NCI-H2081 (cell line): ENCODE measurements around the gene TAS1R1.
"Not testable (repeated sequence)": the region's sequence is repeated elsewhere in the genome, so short reads cannot be mapped to it uniquely, and the experiment has no call there.

Source experiments
- DNase-seq, 2 experiments: peaks; one replicate each; lab custom pipeline; 2025; lab: John Stamatoyannopoulos, UW

TAS1R1 gene

GRCh38 chr1:6588893-6589520 lies 33.9 kb downstream of the TAS1R1 start:
- DNase-seq = no peak

DNA sequence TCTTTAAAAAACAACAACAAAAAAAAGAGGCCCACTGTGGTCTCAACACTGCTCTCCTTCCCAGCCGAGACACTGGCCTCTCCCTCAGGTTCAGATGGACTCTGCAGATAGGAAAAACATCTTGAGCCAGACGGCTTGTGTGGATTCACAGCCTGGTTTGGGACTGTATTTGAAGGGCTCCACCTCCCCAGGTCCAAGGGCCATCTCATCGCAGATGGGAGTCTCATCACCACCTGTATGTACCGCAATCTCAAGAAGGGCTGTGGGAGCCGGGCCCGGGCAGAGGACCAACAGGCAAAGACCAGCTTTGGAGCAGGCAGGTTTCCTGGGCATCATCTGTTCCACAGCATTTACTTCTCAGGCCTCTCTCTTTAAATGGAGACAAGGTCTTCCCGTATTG lies 34.9 kb downstream of the TAS1R1 start:
- DNase-seq = no peak

DNA sequence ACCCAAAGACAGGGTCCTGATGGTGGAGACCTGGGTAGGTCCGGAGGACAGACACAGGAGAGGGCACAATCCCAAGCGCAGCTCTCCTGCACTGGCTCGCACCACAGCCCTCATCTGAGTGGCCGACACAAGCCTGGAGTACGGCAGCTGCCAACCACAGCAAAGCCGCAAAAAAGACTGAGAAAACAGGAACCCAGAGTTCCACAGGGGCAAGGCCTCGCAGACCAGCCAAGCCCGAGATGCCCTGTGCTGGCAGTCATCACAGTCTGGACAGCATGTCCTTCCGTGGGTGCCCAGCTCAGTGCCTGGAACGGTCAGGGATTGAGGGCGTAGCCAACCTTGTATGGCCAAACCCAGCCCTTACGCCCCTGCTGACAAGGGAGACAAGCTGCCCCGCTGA lies 36.1 kb downstream of the TAS1R1 start:
- DNase-seq = no peak

GRCh38 chr1:6591644-6592043 lies 36.5 kb downstream of the TAS1R1 start:
- no peak for DNase-seq

GRCh38 chr1:6592441-6592840 lies 37.3 kb downstream of the TAS1R1 start:
- no peak for DNase-seq

GRCh38 chr1:6592865-6593593 lies 37.9 kb downstream of the TAS1R1 start:
- DNase-seq = no peak

GRCh38 chr1:6593810-6594209 lies 38.7 kb downstream of the TAS1R1 start:
- no peak for DNase-seq

DNA sequence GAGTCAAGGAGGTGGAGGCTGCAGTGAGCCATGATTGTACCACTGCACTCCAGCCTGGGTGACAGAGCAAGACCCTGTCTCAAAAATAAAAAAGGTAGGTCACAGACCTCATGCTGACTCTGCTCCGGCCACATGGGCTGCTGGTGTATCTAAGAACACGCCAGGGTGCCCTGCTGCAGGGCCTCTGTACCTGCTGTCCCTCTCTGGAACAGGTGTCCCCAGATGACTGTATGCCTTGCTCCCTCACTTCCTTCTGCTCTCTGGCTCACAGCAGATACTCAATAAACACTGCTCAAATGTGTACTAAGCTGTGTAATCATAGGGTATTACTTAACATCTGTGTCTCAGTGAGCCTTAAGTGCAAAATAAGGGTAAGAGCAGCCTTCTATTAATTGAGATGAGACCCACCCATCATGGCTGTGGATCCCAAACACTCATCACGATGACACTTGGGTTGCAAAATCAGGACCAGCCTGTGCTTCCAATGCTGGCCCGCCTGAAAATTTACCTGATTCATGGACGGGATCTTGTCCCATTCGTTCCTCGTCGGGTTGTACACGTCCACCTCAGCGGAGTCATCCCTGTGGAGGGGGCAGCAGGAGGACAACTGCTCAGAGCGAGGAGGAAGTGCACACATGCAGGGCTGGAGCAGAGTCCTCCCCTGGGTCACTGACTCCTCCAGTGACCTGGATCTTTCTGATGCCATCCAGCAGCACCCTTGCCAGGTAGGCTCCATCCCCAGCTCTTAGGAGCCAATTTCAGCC lies 40.1 kb downstream of the TAS1R1 start:
- DNase-seq = peak in 1 of 2 experiments; percentile 21

GRCh38 chr1:6596351-6596750 lies 41.2 kb downstream of the TAS1R1 start:
- DNase-seq = no peak

- DNase-seq = no peak
These were observed 42.0 kb downstream of the TAS1R1 start for GRCh38 chr1:6596886-6597776.

- no peak for DNase-seq
These were observed 42.6 kb downstream of the TAS1R1 start for GRCh38 chr1:6597777-6598131.

DNA sequence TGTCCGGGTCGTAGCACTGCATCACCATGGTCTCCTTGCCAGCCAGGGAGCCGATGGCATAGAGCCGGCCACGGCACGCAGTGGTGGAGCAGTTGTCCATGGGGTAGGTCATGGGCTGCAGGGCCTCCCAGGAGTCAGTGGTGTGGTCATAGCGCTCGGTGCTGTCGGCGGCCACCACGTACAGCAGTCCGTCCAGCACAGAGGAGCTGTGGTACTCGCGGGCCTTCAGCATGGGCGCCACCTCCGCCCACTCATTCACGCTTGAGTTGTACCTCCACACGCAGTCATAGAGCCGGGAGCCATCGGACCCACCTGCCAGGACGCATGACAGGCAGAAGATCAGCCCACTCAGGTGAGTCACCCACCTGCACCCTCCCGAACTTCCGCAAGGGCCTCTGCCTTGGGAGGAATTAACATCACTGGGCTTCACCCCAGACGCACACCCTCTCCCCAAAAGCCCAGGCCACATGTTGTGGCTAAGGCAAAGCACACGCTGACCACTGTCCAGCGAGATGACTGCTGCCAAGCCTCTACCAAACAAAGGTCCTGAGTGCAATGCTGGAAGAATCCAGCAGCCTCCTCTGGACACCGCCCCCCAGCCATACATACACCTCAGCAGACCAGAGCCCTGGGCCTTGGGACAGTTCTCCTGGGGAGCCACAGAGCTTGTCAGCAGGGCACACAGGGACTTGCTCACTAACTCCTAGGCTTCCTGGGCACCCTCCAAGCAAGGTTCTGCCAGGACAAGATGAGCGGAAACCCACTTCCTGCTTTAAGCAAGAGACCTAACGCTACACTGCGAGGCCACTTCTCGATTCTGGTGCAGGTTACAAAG lies 44.3 kb downstream of the TAS1R1 start:
- DNase-seq = no peak

DNA sequence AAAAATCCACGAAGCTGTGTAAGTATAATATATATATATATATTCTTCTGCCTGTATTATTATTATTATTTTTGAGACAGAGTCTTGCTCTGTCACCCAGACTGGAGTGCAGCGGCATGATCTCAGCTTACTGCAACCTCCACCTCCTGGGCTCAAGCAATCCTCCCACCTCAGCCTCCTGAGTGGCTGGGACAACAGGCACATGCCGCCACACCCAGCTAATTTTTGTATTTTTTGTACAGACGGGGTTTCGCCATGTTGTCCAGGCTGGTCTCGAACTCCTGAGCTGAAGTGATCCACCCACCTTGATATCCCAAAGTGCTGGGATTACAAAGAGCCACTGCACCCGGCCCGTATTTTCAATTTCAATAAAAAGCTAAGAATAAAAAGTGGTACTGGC lies 44.9 kb downstream of the TAS1R1 start:
- DNase-seq = not testable (repeated sequence)

DNA sequence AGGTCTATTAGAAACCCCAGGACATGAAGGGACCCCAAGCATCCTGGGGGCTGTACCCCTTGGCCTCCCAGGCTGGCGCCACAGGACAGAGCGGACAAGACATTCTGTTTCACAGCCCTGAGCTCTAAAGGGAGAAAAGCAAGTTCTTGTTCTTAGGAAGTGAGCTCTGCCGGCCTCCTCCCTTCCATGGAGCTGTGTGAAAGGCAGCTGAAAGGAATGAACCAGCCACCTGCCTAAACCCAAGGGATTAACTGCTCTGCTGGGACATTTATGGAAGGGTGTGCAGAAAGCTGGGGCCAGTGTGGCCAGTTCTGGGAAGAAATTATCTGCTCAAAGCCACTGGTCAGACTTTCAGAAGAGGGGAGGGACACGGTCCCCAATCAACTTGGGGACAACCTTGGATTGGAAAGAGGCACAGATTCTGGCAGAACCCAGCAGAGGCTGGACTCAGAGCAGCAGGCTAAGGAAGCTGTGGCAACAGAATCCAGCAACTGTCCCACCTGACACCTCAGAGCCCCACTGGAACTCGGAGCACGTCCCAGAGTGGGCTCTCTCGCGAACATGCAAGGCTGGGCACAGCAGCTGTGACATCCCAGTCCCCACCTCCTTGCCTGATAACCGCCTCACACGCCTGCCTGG lies 45.4 kb downstream of the TAS1R1 start:
- no peak for DNase-seq

DNA sequence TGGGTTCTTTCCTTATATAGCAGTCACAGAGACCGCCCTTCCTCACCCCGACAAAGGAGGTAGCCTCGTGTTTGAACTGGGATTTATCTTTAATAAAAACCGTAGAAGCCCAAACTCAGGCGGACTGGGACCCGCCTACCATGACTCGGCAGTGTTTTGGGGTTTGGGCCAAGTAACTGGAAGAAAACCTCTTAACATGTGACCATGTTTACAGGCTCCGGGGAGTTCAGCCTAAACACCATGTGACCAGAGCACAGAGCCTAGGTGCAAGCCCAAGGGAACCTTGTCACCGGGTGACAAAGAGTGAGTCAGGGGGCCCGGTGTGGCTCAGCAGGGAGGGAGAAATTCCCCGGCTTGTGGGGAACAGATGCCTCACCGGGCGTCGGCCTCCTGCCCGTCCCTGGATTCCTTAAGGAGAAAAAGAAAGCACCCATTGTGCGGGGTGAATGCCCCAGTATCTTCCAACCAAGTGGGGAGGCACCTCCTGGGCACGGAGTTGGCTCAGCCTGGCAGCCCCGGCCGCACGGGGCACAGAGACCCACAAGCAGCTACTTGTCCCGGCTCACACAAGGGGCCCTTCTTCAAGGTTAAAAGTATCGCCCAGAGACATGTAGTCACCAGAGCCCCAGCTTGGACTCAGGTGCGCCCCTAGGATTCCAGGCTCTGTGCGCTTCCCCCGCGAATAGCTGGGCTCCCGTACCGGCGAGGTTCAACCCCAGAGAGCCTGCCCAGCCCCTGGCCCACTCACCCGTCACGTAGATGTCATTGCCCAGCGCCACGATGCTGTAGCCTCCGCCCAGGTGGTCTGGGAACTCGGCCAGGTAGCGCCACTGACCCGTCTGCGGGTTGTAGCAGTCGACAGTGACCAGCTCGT lies 46.2 kb downstream of the TAS1R1 start:
- peak in 1 of 2 experiments; percentile 66 for DNase-seq

DNA sequence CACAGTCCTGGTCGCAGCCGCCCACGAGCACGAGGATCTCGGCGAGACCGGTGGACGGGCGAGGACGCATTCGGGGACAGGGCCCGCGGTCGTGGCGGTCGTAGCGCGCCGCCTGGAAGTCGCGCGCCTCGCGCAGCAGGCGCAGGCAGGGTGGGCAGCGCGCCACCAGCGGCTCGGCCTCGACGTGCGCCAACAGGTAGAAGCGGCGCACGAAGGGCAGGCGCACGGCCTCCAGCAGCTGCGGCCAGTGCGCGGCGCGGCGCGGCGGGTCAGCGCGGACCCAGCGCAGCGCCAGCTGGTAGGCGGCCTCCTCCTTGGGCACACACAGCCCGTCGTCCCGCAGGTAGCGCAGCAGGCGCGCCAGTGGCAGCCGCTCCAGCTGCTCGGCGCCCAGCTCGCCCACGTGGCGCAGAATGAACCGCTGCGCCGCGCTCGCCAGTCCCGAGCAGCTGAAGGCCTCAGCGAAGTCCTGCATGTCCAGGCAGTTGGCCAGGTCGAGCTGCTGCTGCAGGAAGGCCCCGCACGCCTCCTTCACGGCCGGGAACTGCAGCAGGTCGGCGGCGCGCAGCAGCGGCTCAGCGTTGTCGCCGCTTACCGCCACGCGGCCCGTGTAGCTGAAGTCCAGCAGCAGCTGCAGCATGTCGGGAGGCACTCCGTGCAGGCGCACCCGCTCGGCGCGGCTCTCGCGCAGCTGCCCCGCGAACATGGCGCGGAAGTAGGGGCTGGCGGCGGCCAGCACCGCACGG lies 47.0 kb downstream of the TAS1R1 start:
- peak; percentile 20 to 74 for DNase-seq

- peak; percentile 65 to 77 for DNase-seq
These were observed 47.6 kb downstream of the TAS1R1 start, which contains the start of gene KLHL21 for GRCh38 chr1:6602669-6603237. KLHL21 (minus strand) TSS chr1:6602869; CDS start chr1:6602817, 52 bp downstream.

GRCh38 chr1:6603238-6603914 lies 48.3 kb downstream of the TAS1R1 start:
- DNase-seq = no peak
